ENCODE results near the gene KRTAP5-11.
"Not testable (repeated sequence)": the region's sequence is repeated elsewhere in the genome, so short reads cannot be mapped to it uniquely, and the experiment has no call there.

Gene KRTAP5-11

GRCh38 chr11:71580057-71581003, 2.3 kb downstream of the KRTAP5-11 start:
- DNase-seq, result peak; percentile 14 to 19

GRCh38 chr11:71579513-71579912, 3.2 kb downstream of the KRTAP5-11 start:
- DNase-seq, result not testable (repeated sequence)

- DNase-seq, result no peak
Observed at GRCh38 chr11:71577469-71578004, 5.1 kb downstream of the KRTAP5-11 start.

DNA sequence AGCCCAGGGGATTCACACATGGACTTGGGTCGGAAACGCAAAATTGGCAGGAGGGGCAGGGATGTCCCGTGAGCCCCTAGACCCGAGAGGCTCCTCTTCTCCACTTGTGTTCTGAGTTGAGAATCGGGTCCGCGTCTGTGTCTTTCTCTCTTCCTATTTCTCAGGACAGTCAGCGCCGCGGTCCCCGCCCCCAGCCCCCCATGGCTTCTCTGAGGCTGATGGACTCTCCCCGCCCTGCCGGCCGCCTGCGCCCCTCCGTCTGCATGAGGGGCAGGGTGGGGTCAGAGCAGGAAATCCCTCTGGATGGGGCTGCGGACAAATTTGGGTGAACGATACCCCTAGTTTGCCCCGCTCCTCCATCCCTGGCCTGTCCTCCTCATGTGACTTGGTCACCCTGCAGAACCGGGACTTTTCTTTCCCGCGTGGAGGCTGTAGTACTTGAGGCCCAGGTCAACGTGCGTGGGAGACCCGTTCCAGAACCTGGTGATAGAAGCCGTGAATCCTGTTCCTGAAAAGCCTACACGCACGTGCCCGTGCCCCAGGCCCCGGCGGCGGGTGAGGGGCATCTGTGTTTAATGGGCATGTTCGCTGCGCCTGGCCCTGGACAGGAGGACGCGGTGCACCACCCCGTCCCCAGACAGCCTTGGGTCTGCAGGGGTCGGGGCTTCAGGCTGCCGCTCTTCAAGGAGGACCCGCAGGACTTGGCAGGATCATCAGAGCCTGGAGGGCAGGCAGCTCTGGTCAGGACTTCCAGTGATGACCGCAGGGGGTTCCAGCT, 5.8 kb downstream of the KRTAP5-11 start:
- not testable (repeated sequence) for DNase-seq

DNA sequence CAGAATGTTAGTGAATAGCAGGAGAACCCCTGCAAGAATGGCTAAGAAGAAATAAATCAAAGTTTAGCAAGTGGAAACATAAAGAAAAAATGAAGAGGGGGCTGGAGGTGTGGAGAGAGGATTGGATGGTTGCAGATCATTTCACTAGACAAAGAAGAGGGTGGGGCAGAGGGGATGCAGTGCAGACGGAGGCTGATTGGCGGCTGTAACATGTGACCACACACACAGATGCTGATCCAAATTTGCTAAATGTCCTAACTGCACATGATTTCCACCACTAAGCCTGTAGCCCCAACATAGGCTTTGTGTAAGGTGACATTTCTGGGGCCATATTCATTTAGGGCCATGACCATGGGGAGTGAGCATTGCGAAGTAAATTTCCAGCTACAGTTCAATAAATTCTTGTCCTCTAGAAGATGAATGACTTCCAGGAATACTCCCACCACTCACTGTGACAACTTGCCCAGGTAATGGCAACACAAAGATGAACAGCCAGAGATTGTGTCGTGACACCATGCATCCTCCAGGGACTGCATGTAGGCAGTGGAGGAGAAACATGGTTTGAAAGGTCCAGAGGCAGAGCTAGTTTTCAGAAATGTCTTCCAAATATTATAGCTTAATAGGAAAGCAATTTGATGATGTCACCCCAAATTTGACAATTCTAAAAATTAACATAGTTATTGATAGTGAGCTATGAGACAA, 6.8 kb downstream of the KRTAP5-11 start:
- no peak for DNase-seq

- no peak for DNase-seq
Observed at GRCh38 chr11:71574418-71574817, 8.3 kb downstream of the KRTAP5-11 start.

DNA sequence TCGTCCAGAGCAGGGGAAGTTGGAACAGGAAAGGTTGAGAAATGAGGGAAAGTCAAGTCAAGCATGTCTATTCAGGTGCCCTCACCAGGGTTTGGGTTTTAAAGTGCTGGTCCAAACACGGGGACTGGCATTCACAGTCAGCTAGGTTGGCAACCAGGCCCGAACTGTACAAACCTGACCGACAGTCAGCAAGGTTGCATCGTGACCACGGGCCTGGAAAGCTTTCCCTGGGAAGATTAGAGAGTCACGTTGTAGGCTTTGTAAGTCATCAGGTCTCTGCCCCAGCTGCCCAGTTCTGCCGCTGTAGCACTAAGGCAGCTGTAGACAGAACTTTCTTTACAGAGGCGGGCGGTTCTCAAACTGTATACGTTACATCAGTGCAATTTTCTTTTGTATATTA, 9.9 kb downstream of the KRTAP5-11 start:
- no peak for DNase-seq

DNA sequence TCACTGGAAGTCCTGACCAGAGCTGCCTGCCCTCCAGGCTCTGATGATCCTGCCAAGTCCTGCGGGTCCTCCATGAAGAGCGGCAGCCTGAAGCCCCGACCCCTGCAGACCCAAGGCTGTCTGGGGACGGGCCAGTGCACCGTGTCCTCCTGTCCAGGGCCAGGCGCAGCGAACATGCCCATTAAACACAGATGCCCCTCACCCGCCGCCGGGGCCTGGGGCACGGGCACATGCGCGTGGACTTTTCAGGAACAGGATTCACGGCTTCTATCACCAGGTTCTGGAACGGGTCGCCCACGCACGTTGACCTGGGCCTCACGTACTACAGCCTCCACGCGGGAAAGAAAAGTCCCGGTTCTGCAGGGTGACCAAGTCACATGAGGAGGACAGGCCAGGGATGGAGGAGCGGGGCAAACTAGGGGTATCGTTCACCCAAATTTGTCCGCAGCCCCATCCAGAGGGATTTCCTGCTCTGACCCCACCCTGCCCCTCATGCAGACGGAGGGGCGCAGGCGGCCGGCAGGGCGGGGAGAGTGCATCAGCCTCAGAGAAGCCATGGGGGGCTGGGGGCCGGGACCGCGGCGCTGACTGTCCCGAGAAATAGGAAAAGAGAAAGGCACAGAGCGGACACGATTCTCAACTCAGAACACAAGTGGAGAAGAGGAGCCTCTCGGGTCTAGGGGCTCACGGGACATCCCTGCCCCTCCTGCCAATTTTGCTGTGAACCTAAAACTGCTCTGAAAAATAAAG, 11.4 kb downstream of the KRTAP5-11 start:
- DNase-seq, result not testable (repeated sequence)

- no peak for DNase-seq
Observed at GRCh38 chr11:71568704-71569349, 13.8 kb downstream of the KRTAP5-11 start.

DNA sequence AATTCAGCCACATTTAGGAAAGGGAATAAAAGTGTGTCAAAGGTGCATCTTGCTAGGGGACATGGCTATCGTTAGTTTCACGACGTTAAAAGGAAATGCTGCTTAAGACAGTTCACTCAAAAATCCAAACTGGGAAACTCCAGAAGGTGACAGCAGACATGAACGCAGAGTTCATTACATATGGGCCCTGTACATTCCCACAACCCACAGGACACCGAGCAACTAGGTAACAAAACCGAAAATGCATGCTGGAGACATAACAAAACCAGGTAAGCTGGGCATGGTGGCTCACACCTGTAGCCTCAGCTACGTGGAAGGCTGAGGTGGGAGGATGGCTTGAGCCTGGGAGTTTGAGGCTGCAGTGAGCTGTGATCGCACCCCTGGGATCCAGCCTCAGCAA, 15.0 kb downstream of the KRTAP5-11 start:
- not testable (repeated sequence) for DNase-seq

GRCh38 chr11:71566626-71567599, 15.8 kb downstream of the KRTAP5-11 start:
- DNase-seq, result not testable (repeated sequence)

DNA sequence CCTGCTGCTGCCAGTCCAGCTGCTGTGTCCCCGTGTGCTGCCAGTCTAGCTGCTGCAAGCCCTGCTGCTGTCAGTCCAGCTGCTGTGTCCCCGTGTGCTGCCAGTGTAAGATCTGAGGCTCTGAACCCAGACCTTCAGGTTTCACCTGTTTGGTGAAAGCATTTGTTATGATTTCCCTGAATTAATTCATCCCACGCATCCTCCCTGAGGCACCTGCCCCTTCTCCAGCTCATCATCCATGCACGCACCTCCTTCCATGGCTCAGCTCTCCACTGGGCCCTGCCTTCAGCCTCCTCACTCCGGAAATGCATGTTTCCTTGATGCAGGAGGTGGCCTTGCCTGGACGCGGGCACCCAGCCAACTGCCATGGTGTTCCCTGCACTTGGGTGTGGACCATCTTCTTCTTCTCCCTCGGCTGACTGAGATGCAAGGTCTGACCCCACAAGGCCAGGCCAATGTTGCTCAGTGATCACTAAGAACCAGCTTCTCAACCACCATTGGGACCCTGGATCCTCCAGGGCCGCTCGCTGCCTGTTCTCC, 16.5 kb downstream of the KRTAP5-11 start:
- DNase-seq, result no peak

GRCh38 chr11:71565263-71565662, 17.4 kb downstream of the KRTAP5-11 start, which contains the start of gene KRTAP5-10:
KRTAP5-10 (plus strand) TSS chr11:71565563; CDS start chr11:71565588, 25 bp downstream.
- DNase-seq, result no peak

DNA sequence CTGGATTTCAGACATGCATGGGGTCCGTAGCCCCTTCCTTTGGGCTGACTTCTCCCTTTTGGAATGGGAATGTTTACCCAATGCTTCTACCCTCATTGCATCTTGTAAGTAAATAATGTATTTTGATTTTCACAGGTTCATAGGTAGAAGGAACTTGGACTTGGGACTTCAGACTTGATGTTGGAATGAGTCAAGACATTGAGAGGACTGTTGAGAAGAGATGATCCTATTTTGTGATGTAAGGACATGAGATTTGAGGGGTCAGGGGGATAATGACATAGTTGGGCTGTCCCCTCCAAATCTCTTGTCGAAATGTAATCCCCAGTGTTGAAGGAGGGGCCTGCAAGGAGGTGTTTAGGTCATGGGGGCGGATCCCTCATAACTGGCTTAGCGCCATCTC, 18.2 kb downstream of the KRTAP5-11 start:
- no peak for DNase-seq

DNA sequence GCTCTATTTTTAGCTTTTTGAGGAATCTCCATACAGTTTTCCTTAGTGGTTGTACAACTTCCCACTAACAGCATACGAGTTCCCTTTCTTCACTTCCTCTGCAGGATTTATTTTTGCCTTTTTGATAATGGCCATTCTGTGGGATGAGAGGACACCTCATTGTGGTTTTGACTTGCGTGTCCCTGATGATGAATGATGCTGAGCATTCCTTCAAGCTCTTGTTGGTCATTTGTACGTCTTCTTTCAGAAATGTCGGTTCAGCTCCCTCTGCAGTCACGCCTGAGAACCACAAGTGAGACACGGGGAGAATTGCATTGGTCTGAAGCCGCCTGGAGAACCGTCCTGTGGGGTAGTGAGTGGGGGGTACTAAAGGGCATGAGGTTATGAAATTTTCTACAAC, 19.3 kb downstream of the KRTAP5-11 start:
- peak in 1 of 2 donors; percentile 5 for DNase-seq

DNA sequence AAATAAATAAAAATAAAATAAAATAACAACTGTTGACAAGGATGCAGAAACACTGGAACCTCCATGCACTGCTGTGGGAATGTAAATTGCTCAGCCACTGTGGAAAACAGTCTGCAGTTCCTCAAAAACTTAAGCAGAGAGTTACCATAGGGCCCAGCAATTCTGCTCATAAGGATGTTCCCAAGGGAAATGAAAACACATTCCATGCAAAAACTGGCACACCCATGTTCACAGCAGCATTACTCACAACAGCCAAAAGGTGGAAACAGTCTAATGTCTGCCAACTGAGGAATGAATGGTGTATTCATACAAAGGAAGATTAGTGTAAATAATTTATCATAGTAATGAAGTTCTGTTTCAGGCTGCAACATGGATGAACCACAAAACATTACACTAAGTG, 20.6 kb downstream of the KRTAP5-11 start:
- DNase-seq, result no peak

DNA sequence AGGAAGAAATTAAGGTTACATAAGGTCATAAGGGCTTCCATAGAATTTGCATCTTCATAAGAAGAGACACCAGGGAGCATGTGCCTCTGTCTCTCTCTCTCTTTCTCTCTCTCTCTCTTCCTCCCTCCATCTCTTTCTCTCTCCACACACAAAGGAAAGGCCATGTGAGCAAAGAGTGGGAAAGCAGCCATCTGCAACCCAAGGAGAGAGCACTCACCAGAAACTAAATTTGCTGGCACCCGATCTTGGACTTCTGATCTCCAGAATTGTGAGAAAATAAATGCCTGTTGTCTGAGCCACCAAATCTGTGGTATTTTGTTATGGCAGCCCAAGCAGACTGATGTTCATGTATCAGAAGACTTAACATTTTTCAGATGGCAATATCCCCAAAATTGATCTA, 23.7 kb downstream of the KRTAP5-11 start:
- no peak for DNase-seq

DNA sequence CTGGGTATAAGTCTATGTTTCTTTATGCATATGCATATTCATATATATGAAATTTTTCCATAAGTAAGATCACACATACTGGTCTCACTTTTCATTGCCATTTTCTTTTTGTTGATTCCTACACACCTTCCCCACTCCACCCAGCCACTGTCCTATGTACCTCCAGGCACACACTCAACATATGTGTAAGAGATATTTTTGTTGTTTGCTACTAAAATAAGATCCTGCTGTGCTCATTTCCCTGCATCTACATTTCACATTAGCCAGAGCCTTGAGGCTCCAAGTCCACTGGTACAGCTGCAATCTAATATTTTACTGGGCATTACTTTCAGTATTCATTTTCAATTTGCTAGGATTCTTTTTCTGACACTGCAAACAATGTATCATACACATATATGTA, 25.4 kb downstream of the KRTAP5-11 start:
- DNase-seq, result no peak

DNA sequence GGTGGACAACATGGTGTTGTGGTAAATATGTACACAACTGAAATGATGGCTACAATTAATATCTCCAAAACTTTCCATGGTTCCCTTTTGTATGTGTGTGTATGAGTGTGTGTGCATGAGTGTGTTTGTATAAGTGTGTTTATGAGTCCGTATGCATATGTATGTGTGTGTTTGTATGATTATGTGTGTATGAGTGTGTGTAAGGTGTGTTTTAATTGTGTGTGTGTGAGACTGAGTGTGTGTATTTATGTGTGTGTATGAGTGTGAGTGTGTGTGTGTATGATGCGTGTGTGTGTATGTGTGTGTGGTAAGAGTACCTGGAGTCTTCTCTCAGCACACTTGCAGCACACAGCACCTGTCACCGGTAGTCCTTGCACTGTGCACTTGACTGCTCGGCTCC, 26.7 kb downstream of the KRTAP5-11 start:
- no peak for DNase-seq

DNA sequence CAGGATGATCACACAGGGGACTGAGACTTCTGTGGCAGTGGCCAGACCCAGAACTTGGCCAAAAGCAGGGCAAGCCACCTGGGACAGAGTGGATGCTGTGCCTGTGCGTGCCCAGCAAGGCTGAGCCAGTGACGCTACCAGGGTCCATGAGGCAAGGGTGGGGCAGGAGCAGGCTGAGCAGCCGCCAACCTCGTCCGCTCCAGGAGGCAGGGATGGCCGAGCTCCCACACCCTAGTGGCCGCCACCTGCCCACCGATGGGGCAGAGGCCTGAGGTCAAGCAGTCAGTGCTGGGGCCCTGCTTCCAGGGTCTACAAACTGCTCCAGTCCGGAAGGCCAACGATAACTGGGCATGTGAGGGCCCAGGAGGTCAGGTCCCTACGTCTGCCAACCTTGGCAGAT, 27.2 kb downstream of the KRTAP5-11 start:
- DNase-seq, result no peak

Measured in CD4-positive, alpha-beta T cell treated with Interleukin-4 for 1 hour (primary cell).